Measurements from ENCODE around the gene GTPBP2. TPM values are rescaled to one million over a fixed set of nuclear protein-coding genes. Genes with fewer than 3 reads are reported as not detected.

The GTPBP2 gene
- polyA plus RNA-seq, 1 of the 3 experiments (the other 2 are of a cell fraction) = 83.7 TPM

DNA sequence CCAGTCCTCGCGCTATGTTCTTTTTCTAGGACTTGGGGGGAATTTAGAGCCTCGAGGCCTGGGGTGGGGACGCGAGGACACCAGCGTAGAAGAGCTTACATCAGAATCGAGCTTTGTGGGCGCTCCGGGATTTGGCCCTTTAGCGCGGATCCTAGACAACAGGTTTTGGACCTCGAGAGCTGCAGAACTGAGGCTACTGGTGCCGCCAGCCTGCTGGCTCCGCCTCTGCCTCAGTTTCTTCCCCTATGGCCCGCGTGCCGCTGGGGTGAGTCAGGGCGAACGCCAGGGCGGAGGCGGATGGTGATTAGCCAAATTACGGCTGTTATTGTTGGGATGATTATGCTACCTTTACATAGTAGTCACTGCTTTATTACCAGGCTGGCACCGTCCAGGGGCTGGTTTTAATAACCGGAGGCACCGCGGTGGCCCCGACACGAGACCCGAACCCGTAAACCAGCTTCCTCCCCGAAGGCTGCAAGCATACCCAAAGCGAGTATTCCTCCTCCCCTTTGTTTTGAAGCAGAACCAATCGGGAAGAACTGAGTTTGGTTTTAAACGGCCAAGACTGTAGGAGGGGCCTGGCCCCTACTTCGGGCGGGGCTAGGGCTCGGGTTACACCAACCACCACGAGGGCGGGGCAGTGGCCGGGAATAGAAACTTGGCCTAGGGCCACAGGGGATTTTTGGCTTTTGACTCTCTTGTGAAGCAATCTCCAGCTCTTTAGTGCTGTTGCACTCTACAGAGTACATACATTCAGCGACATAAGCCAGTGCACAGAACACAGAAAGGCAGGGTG, 639 bp upstream of the GTPBP2 start (continued):
- TF ChIP-seq, protein P1, sequence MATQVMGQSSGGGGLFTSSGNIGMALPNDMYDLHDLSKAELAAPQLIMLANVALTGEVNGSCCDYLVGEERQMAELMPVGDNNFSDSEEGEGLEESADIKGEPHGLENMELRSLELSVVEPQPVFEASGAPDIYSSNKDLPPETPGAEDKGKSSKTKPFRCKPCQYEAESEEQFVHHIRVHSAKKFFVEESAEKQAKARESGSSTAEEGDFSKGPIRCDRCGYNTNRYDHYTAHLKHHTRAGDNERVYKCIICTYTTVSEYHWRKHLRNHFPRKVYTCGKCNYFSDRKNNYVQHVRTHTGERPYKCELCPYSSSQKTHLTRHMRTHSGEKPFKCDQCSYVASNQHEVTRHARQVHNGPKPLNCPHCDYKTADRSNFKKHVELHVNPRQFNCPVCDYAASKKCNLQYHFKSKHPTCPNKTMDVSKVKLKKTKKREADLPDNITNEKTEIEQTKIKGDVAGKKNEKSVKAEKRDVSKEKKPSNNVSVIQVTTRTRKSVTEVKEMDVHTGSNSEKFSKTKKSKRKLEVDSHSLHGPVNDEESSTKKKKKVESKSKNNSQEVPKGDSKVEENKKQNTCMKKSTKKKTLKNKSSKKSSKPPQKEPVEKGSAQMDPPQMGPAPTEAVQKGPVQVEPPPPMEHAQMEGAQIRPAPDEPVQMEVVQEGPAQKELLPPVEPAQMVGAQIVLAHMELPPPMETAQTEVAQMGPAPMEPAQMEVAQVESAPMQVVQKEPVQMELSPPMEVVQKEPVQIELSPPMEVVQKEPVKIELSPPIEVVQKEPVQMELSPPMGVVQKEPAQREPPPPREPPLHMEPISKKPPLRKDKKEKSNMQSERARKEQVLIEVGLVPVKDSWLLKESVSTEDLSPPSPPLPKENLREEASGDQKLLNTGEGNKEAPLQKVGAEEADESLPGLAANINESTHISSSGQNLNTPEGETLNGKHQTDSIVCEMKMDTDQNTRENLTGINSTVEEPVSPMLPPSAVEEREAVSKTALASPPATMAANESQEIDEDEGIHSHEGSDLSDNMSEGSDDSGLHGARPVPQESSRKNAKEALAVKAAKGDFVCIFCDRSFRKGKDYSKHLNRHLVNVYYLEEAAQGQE (IDR thresholded peaks at IDR 0.05; ENCODE audit: low read depth, low read length) = no peak
- TF ChIP-seq TAF1 (IDR thresholded peaks at IDR 0.05; ENCODE audit: borderline replicate concordance, low read depth, low read length) (0 out of 2 replicates have a peak, but pooled peaks have one; percentile 20), RCOR1 (IDR thresholded peaks at IDR 0.05; ENCODE audit: low read length) (no peak; the same call in 1 of the 2 replicates), RAD21 (IDR thresholded peaks at IDR 0.05; ENCODE audit: low read length) (no peak), EZH2phosphoT487 (IDR thresholded peaks at IDR 0.05; ENCODE audit: borderline replicate concordance, low read depth) (no peak), FOXM1 (IDR thresholded peaks at IDR 0.05; ENCODE audit: low read depth) (peak; percentile 93), MEF2A (IDR thresholded peaks at IDR 0.05; ENCODE audit: borderline replicate concordance, low read depth) (peak; percentile 40; the same call in 1 of the 2 replicates), EP300 (IDR thresholded peaks at IDR 0.05; ENCODE audit: borderline replicate concordance in 1 of 2, low read depth in 1 of 2, low read length in 1 of 2) (0 out of 4 replicates have a peak, but pooled peaks of 1 of the 2 experiments have one; percentile 38), ELF1 (IDR thresholded peaks at IDR 0.05) (no peak), JUND (IDR thresholded peaks at IDR 0.05) (no peak), CHD2 (IDR thresholded peaks at IDR 0.05; ENCODE audit: low read length, partially characterized antibody) (no peak), SMC3 (IDR thresholded peaks at IDR 0.05; ENCODE audit: low read depth, low read length) (no peak), RFX5 (IDR thresholded peaks at IDR 0.05; ENCODE audit: low read length) (no peak), TCF12 (IDR thresholded peaks at IDR 0.05) (no peak), FOSL2 (IDR thresholded peaks at IDR 0.05; ENCODE audit: borderline replicate concordance, low read depth) (no peak), YY1 (IDR thresholded peaks at IDR 0.05; ENCODE audit: low read depth) (no peak), GABPA (IDR thresholded peaks at IDR 0.05; ENCODE audit: low read depth) (no peak), SIN3A (IDR thresholded peaks at IDR 0.05; ENCODE audit: borderline replicate concordance, low read depth, low read length) (no peak; the same call in 1 of the 2 replicates), TEAD4 (IDR thresholded peaks at IDR 0.05; ENCODE audit: borderline replicate concordance, insufficient read depth) (no peak), GATA2 (CRISPR knock-in tag; IDR thresholded peaks at IDR 0.05) (no peak)
- TF ChIP-seq, protein P2, sequence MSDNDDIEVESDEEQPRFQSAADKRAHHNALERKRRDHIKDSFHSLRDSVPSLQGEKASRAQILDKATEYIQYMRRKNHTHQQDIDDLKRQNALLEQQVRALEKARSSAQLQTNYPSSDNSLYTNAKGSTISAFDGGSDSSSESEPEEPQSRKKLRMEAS (IDR thresholded peaks at IDR 0.05; ENCODE audit: low read depth) = peak; percentile 77
- TF ChIP-seq, protein P3, sequence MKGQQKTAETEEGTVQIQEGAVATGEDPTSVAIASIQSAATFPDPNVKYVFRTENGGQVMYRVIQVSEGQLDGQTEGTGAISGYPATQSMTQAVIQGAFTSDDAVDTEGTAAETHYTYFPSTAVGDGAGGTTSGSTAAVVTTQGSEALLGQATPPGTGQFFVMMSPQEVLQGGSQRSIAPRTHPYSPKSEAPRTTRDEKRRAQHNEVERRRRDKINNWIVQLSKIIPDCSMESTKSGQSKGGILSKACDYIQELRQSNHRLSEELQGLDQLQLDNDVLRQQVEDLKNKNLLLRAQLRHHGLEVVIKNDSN (IDR thresholded peaks at IDR 0.05; ENCODE audit: borderline replicate concordance, low read depth) = no peak
- TF ChIP-seq, protein P4, sequence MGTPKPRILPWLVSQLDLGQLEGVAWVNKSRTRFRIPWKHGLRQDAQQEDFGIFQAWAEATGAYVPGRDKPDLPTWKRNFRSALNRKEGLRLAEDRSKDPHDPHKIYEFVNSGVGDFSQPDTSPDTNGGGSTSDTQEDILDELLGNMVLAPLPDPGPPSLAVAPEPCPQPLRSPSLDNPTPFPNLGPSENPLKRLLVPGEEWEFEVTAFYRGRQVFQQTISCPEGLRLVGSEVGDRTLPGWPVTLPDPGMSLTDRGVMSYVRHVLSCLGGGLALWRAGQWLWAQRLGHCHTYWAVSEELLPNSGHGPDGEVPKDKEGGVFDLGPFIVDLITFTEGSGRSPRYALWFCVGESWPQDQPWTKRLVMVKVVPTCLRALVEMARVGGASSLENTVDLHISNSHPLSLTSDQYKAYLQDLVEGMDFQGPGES (IDR thresholded peaks at IDR 0.05; ENCODE audit: low read depth, low read length) = no peak
- TF ChIP-seq, protein P5, sequence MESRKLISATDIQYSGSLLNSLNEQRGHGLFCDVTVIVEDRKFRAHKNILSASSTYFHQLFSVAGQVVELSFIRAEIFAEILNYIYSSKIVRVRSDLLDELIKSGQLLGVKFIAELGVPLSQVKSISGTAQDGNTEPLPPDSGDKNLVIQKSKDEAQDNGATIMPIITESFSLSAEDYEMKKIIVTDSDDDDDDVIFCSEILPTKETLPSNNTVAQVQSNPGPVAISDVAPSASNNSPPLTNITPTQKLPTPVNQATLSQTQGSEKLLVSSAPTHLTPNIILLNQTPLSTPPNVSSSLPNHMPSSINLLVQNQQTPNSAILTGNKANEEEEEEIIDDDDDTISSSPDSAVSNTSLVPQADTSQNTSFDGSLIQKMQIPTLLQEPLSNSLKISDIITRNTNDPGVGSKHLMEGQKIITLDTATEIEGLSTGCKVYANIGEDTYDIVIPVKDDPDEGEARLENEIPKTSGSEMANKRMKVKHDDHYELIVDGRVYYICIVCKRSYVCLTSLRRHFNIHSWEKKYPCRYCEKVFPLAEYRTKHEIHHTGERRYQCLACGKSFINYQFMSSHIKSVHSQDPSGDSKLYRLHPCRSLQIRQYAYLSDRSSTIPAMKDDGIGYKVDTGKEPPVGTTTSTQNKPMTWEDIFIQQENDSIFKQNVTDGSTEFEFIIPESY (IDR thresholded peaks at IDR 0.05; ENCODE audit: borderline replicate concordance, low read depth) = no peak; the same call in 1 of the 2 replicates

All from SK-N-SH (cell line).